Hepatocyte (in vitro differentiated cells): ENCODE measurements around the gene ASTN2. TPM values are rescaled to one million over a fixed set of nuclear protein-coding genes. Genes with fewer than 3 reads are reported as not detected.

Source experiments
- DNase-seq: peaks from one replicate; pipeline ENCODE4 v3.0.0-alpha.2; 2016; ENCODE audit warnings: low spot score
- H2AFZ ChIP-seq: fragments of 200-600 bp; sonication (generic); 2 replicates; pipeline ENCODE4 v1.6.0; 2016; ENCODE audit warnings: antibody characterized with exemption, mild to moderate bottlenecking
- H3K27ac ChIP-seq: fragments of 200-600 bp; sonication (generic); 2 replicates; pipeline ENCODE4 v1.5.1; 2016; ENCODE audit warnings: mild to moderate bottlenecking
- H3K27me3 ChIP-seq: fragments of 200-600 bp; sonication (generic); 2 replicates; pipeline ENCODE4 v1.6.1; 2016
- H3K36me3 ChIP-seq: fragments of 200-600 bp; sonication (generic); replicated peaks from 2 replicates; pipeline ENCODE4 v1.5.1; 2016; ENCODE audit warnings: low read depth; ENCODE audit not compliant: insufficient read depth
- H3K4me1 ChIP-seq: fragments of 200-600 bp; sonication (generic); 2 replicates; pipeline ENCODE4 v1.5.1; 2016; ENCODE audit warnings: mild to moderate bottlenecking, moderate library complexity; ENCODE audit not compliant: insufficient read depth
- H3K4me2 ChIP-seq: fragments of 200-600 bp; sonication (generic); 2 replicates; pipeline ENCODE4 v1.6.0; 2016
- H3K4me3 ChIP-seq: fragments of 200-600 bp; sonication (generic); 2 replicates; pipeline ENCODE4 v1.5.1; 2016; ENCODE audit warnings: mild to moderate bottlenecking
- H3K79me2 ChIP-seq: fragments of 200-600 bp; sonication (generic); 2 replicates; pipeline ENCODE4 v1.6.0; 2017; ENCODE audit warnings: mild to moderate bottlenecking
- H3K9me2 ChIP-seq: fragments of 200-600 bp; sonication (generic); replicated peaks from 2 replicates; pipeline ENCODE4 v1.6.0; 2017; ENCODE audit warnings: mild to moderate bottlenecking; ENCODE audit not compliant: insufficient read depth
- H3K9me3 ChIP-seq: fragments of 200-600 bp; sonication (generic); 2 replicates; pipeline ENCODE4 v1.5.1; 2016; ENCODE audit warnings: low read depth, mild to moderate bottlenecking
- H4K20me1 ChIP-seq: fragments of 200-600 bp; sonication (generic); 2 replicates; pipeline ENCODE4 v1.6.0; 2016; ENCODE audit warnings: mild to moderate bottlenecking; ENCODE audit not compliant: insufficient read depth, poor library complexity, severe bottlenecking
- CTCF ChIP-seq: fragments of 200-600 bp; sonication (generic); IDR thresholded peaks from 2 replicates; pipeline ENCODE4 v1.5.1; 2016; ENCODE audit warnings: antibody characterized with exemption, mild to moderate bottlenecking; ENCODE audit not compliant: poor library complexity
- EZH2 ChIP-seq: fragments of 200-600 bp; sonication (generic); IDR thresholded peaks from 2 replicates; pipeline ENCODE4 v1.6.1; 2016; ENCODE audit warnings: antibody characterized with exemption, mild to moderate bottlenecking, borderline replicate concordance
- EZH2phosphoT487 ChIP-seq: fragments of 200-600 bp; sonication (generic); IDR thresholded peaks from one replicate; pipeline ENCODE4 v1.6.1; 2018; ENCODE audit warnings: antibody characterized with exemption, mild to moderate bottlenecking, low read depth, moderate library complexity; ENCODE audit not compliant: unreplicated experiment, severe bottlenecking
- WGBS: methylation state at CpG from one replicate; pipeline ENCODE4 v1.1.6; 2016; ENCODE audit warnings: low lambda C conversion rate; ENCODE audit errors: missing lambda C conversion rate; 5-methylcytosine and 5-hydroxymethylcytosine counted together
- polyA plus RNA-seq: library from polyadenylated mRNA; unstranded; fragments of >200 nt; fragmentation: Nextera tagmentation; extraction: Ambion mirVana; gene quantifications from 2 replicates; pipeline ENCODE4 v1.2.1, GENCODE V29; 2016
- total RNA-seq: library from RNA; depleted of rRNA; stranded (reverse); fragments of >200 nt; gene quantifications from 2 replicates; pipeline ENCODE4 v1.2.3, GENCODE V29; 2014

The ASTN2 gene
- total and polyA plus RNA-seq, 2 experiments from 2014 or later, result 6.4 to 8.4 TPM

- no peaks in the 10 kb centered on the region for H3K27me3 ChIP-seq
- no peak overlapping the region for H3K4me2 ChIP-seq
Observed at GRCh38 chr9:116998305-116998704, 416.6 kb downstream of the ASTN2 start.

GRCh38 chr9:116992865-116993264 is 422.0 kb downstream of the ASTN2 start:
- WGBS, result 75% methylated on average over 2 of the region's 2 CpGs
- H3K9me2 ChIP-seq, result no peaks in the 10 kb centered on the region
- H3K4me1 ChIP-seq, result no peaks in the 10 kb centered on the region
- no peak overlapping the region for H3K4me3 ChIP-seq
- H3K27me3 ChIP-seq, result no peaks in the 10 kb centered on the region
- no peaks in the 10 kb centered on the region for H4K20me1 ChIP-seq
- H2AFZ ChIP-seq, result no peak overlapping the region
- TF ChIP-seq EZH2phosphoT487 (no peak), CTCF (no peak), EZH2 (no peak)
- DNase-seq, result no peak
- no peak overlapping the region for H3K27ac ChIP-seq
- H3K79me2 ChIP-seq, result no peaks in the 10 kb centered on the region
- H3K4me2 ChIP-seq, result no peak overlapping the region
- H3K9me3 ChIP-seq, result no peaks in the 10 kb centered on the region
- H3K36me3 ChIP-seq, result no peaks in the 10 kb centered on the region

More at GRCh38 chr9:116998305-116998704, 416.6 kb downstream of the ASTN2 start:
- Histone ChIP-seq H3K4me3 (no peak overlapping the region), H3K9me3 (no peaks in the 10 kb centered on the region), H3K79me2 (no peaks in the 10 kb centered on the region), H3K9me2 (no peaks in the 10 kb centered on the region), H2AFZ (no peak overlapping the region), H3K36me3 (no peaks in the 10 kb centered on the region), H3K4me1 (no peaks in the 10 kb centered on the region), H4K20me1 (no peaks in the 10 kb centered on the region), H3K27ac (no peak overlapping the region)
- DNase-seq, result peak; percentile 64
- TF ChIP-seq CTCF (no peak), EZH2phosphoT487 (no peak), EZH2 (no peak)

- H3K9me2 ChIP-seq, result no peaks in the 10 kb centered on the region
- no peaks in the 10 kb centered on the region for H3K9me3 ChIP-seq
- H3K79me2 ChIP-seq, result no peaks in the 10 kb centered on the region
- H4K20me1 ChIP-seq, result no peaks in the 10 kb centered on the region
- no peaks in the 10 kb centered on the region for H3K4me1 ChIP-seq
- no peak for DNase-seq
- no peak overlapping the region for H3K4me3 ChIP-seq
- no peak overlapping the region for H2AFZ ChIP-seq
- no peaks in the 10 kb centered on the region for H3K27me3 ChIP-seq
- WGBS, result 91% methylated on average over 2 of the region's 2 CpGs
- no peak overlapping the region for H3K4me2 ChIP-seq
- TF ChIP-seq EZH2phosphoT487 (no peak), CTCF (no peak), EZH2 (no peak)
- H3K36me3 ChIP-seq, result no peaks in the 10 kb centered on the region
- H3K27ac ChIP-seq, result no peak overlapping the region
Observed at GRCh38 chr9:116991051-116991450, 423.8 kb downstream of the ASTN2 start.

- H3K9me3 ChIP-seq, result no peaks in the 10 kb centered on the region
Observed at GRCh38 chr9:116990592-116990991, 424.3 kb downstream of the ASTN2 start.

More at GRCh38 chr9:116990592-116990991, 424.3 kb downstream of the ASTN2 start:
- Histone ChIP-seq H3K4me1 (no peaks in the 10 kb centered on the region), H3K36me3 (no peaks in the 10 kb centered on the region), H4K20me1 (no peaks in the 10 kb centered on the region), H3K27me3 (no peaks in the 10 kb centered on the region), H2AFZ (no peak overlapping the region), H3K79me2 (no peaks in the 10 kb centered on the region), H3K4me3 (no peak overlapping the region), H3K4me2 (no peak overlapping the region), H3K27ac (no peak overlapping the region), H3K9me2 (no peaks in the 10 kb centered on the region)
- DNase-seq, result no peak
- TF ChIP-seq EZH2phosphoT487, result no peak
- TF ChIP-seq CTCF, result no peak
- TF ChIP-seq EZH2, result no peak
- 71% methylated on average over 1 of the region's 1 CpG for WGBS
